ENCODE data around the gene SEZ6. TPM values are rescaled to one million over a fixed set of nuclear protein-coding genes. Genes with fewer than 3 reads are reported as not detected.

The SEZ6 gene
- total RNA-seq, 4 donors from 2014 or later: not detected

GRCh38 chr17:29018788-29019474, 13.1 kb upstream of the SEZ6 start:
- H3K4me1 ChIP-seq: no peaks in the 10 kb centered on the region
- H3K36me3 ChIP-seq: no peaks in the 10 kb centered on the region
- TF ChIP-seq POLR2A (IDR thresholded peaks at IDR 0.05) (no peak), CTCF (IDR thresholded peaks at IDR 0.05 in 4 of 5, conservative IDR thresholded peaks at IDR 0.05 in 1 of 5) (no peak)
- H3K27ac ChIP-seq: no peak overlapping the region
- intact Hi-C loops (cut with DNase I; ENCODE audit: low total_unique reads) (no loop called here), in situ Hi-C loops (cut with MboI; ENCODE audit: low sequenced_read_pairs in 4 of 4) (no loop called here)
- no peak overlapping the region for H3K4me3 ChIP-seq
- DNase-seq: no peak
- no peak for ATAC-seq
- H3K9me3 ChIP-seq: no peaks in the 10 kb centered on the region
- peaks cover 28 to 56% (median 33%) of the 10 kb centered on the region in 3 donors for H3K27me3 ChIP-seq

- TF ChIP-seq CTCF (IDR thresholded peaks at IDR 0.05 in 4 of 5, conservative IDR thresholded peaks at IDR 0.05 in 1 of 5) (no peak), POLR2A (IDR thresholded peaks at IDR 0.05) (no peak)
- in situ Hi-C loops (cut with MboI; ENCODE audit: low sequenced_read_pairs in 4 of 4): no loop called here
- intact Hi-C loops (cut with DNase I; ENCODE audit: low total_unique reads): no loop called here
- H3K27ac ChIP-seq: no peak overlapping the region
- H3K36me3 ChIP-seq: no peaks in the 10 kb centered on the region
- no peaks in the 10 kb centered on the region for H3K4me1 ChIP-seq
- ATAC-seq (no peak), DNase-seq (no peak)
- no peaks in the 10 kb centered on the region for H3K9me3 ChIP-seq
- H3K4me3 ChIP-seq: no peak overlapping the region
- peaks cover 28 to 55% (median 33%) of the 10 kb centered on the region in 3 donors for H3K27me3 ChIP-seq
Observed at GRCh38 chr17:29016345-29017210, 10.7 kb upstream of the SEZ6 start.

GRCh38 chr17:29014716-29015115, 8.9 kb upstream of the SEZ6 start:
- ATAC-seq (no peak), DNase-seq (no peak)
- Histone ChIP-seq H3K4me1 (no peaks in the 10 kb centered on the region), H3K27ac (no peak overlapping the region), H3K4me3 (no peak overlapping the region), H3K27me3 (peaks cover 17 to 47% (median 23%) of the 10 kb centered on the region in 3 donors), H3K9me3 (no peaks in the 10 kb centered on the region), H3K36me3 (no peaks in the 10 kb centered on the region)
- intact Hi-C loops (cut with DNase I; ENCODE audit: low total_unique reads): no loop called here
- in situ Hi-C loops (cut with MboI; ENCODE audit: low sequenced_read_pairs in 4 of 4): no loop called here
- TF ChIP-seq POLR2A (IDR thresholded peaks at IDR 0.05) (no peak), CTCF (IDR thresholded peaks at IDR 0.05 in 4 of 5, conservative IDR thresholded peaks at IDR 0.05 in 1 of 5) (no peak)

GRCh38 chr17:29012535-29012934, 6.7 kb upstream of the SEZ6 start:
- no peaks in the 10 kb centered on the region for H3K4me1 ChIP-seq
- peaks cover 13 to 36% (median 14%) of the 10 kb centered on the region in 3 donors for H3K27me3 ChIP-seq
- TF ChIP-seq POLR2A (IDR thresholded peaks at IDR 0.05) (no peak), CTCF (IDR thresholded peaks at IDR 0.05 in 4 of 5, conservative IDR thresholded peaks at IDR 0.05 in 1 of 5) (no peak)
- no peak overlapping the region for H3K27ac ChIP-seq
- ATAC-seq: no peak
- H3K9me3 ChIP-seq: no peaks in the 10 kb centered on the region
- H3K4me3 ChIP-seq: no peak overlapping the region
- H3K36me3 ChIP-seq: no peaks in the 10 kb centered on the region
- DNase-seq: no peak
- intact Hi-C loops (cut with DNase I; ENCODE audit: low total_unique reads): no loop called here
- in situ Hi-C loops (cut with MboI; ENCODE audit: low sequenced_read_pairs in 4 of 4): no loop called here

All from gastrocnemius medialis (tissue), 4 donors.